HepG2 (cell line): ENCODE measurements around the gene LAMP1. TPM values are rescaled to one million over a fixed set of nuclear protein-coding genes. Genes with fewer than 3 reads are reported as not detected.
A peak's percentile ranks its signal among the peaks of the same experiment; 100 is the strongest.

Source experiments
- CREB3 ChIP-seq: sonication (generic); formaldehyde crosslinking; IDR thresholded peaks from 2 replicates; pipeline ENCODE4 v1.5.0; 2020; ENCODE audit warnings: missing genetic modification reagents
- FOXA1 ChIP-seq, 2 experiments: fragments of 450-650 bp in 1 of 2; sonication (generic) in 1 of 2; formaldehyde crosslinking in 1 of 2; IDR thresholded peaks; 2 replicates each; pipeline versions ENCODE4 v1.4.0 to v1.6.1; 2016 to 2020; ENCODE audit warnings: missing genetic modification reagents in 1 of 2
- IKZF5 ChIP-seq: IDR thresholded peaks from 2 replicates; pipeline ENCODE4 v1.6.1; 2018; ENCODE audit warnings: missing genetic modification reagents, mild to moderate bottlenecking, missing compliant biosample characterization
- JARID2 ChIP-seq: sonication (generic); formaldehyde crosslinking; IDR thresholded peaks from 2 replicates; pipeline ENCODE4 v1.8.1; 2023; ENCODE audit warnings: missing genetic modification reagents, inconsistent platforms; ENCODE audit not compliant: insufficient replicate concordance
- KLF11 ChIP-seq: IDR thresholded peaks from 2 replicates; pipeline ENCODE4 v1.6.1; 2016; ENCODE audit warnings: missing compliant biosample characterization
- MXD3 ChIP-seq: IDR thresholded peaks from 2 replicates; pipeline ENCODE4 v1.6.1; 2016; ENCODE audit warnings: mild to moderate bottlenecking, missing biosample characterization, missing genetic modification reagents
- RCOR2 ChIP-seq: IDR thresholded peaks from 2 replicates; pipeline ENCODE4 v1.6.1; 2016; ENCODE audit warnings: missing biosample characterization, missing genetic modification reagents
- RFX5 ChIP-seq: IDR thresholded peaks from 2 replicates; pipeline ENCODE4 v1.6.1; 2011; ENCODE audit warnings: low read depth, low read length, improper control_type of control experiment
- SRSF1 ChIP-seq: fragments of 200-400 bp; formaldehyde crosslinking; optimal IDR thresholded peaks from 2 replicates; pipeline ENCODE3; 2017; ENCODE audit warnings: mild to moderate bottlenecking, low read depth, low read length, moderate library complexity
- ZBTB10 ChIP-seq: sonication (generic); formaldehyde crosslinking; IDR thresholded peaks from 2 replicates; pipeline ENCODE4 v1.4.0; 2020; ENCODE audit warnings: missing genetic modification reagents, borderline replicate concordance
- ZNF142 ChIP-seq: sonication (generic); formaldehyde crosslinking; IDR thresholded peaks from 2 replicates; pipeline ENCODE4 v1.4.0; 2020; ENCODE audit warnings: missing genetic modification reagents
- ZNF230 ChIP-seq: sonication (generic); formaldehyde crosslinking; IDR thresholded peaks from 2 replicates; pipeline ENCODE4 v1.4.0; 2020; ENCODE audit warnings: mild to moderate bottlenecking, missing genetic modification reagents
- ZNF446 ChIP-seq: sonication (generic); formaldehyde crosslinking; IDR thresholded peaks from 2 replicates; pipeline ENCODE4 v1.5.0; 2020; ENCODE audit warnings: mild to moderate bottlenecking, missing genetic modification reagents
- ZNF558 ChIP-seq: sonication (generic); formaldehyde crosslinking; IDR thresholded peaks from 2 replicates; pipeline ENCODE4 v1.9.0; 2022; ENCODE audit warnings: mild to moderate bottlenecking, missing genetic modification reagents, borderline replicate concordance
- ZNF614 ChIP-seq: IDR thresholded peaks from 2 replicates; pipeline ENCODE4 v1.6.1; 2018; ENCODE audit warnings: missing biosample characterization, missing genetic modification reagents, inconsistent platforms, borderline replicate concordance
- ZNF777 ChIP-seq: sonication (generic); formaldehyde crosslinking; IDR thresholded peaks from 2 replicates; pipeline ENCODE4 v1.4.0; 2020; ENCODE audit warnings: missing genetic modification reagents
- polyA plus RNA-seq, 8 experiments: library from polyadenylated mRNA; depleted of rRNA in 3 of 8; stranded (reverse) in 7 of 8; unstranded in 1 of 8; fragments of >200 nt; fragmentation: Illumina TruSeq in 4 of 8; extraction: Trizol in 4 of 8; gene quantifications; 2 replicates each; pipeline versions ENCODE4 v1.2.1 to v1.2.3, GENCODE V29; 2011 to 2016; ENCODE audit warnings: low read depth in 4 of 8, missing spikeins in 1 of 8, mixed read lengths in 1 of 8; ENCODE audit not compliant: insufficient read depth in 1 of 8
- total RNA-seq, 5 experiments: library from RNA; depleted of rRNA; stranded (reverse); fragments of >200 nt; fragmentation: Illumina TruSeq; extraction: Trizol; gene quantifications; 2 replicates each; pipeline ENCODE4 v1.2.3, GENCODE V29; 2016; ENCODE audit warnings: low read depth in 1 of 5

Gene LAMP1
- total and polyA plus RNA-seq, 2 of the 13 experiments (the other 11 are each of a cell fraction or from before 2014, with no cell fraction given), result 103 to 112 TPM

- TF ChIP-seq ZNF142 (CRISPR knock-in tag) (peak; percentile 88), RCOR2 (0 out of 2 replicates have a peak, but pooled peaks have one; percentile 54), ZNF777 (CRISPR knock-in tag) (peak; percentile 50; the same call in 1 of the 2 replicates), ZNF230 (peak; percentile 79; the same call in 1 of the 2 replicates), FOXA1 (IDR thresholded peaks at IDR 0.05) (no peak), FOXA1 (CRISPR knock-in tag; IDR thresholded peaks at IDR 0.05) (peak; percentile 70), MXD3 (CRISPR knock-in tag) (peak; percentile 98), ZBTB10 (CRISPR knock-in tag) (0 out of 2 replicates have a peak, but pooled peaks have one; percentile 37), JARID2 (peak; percentile 95), SRSF1 (no peak), KLF11 (CRISPR knock-in tag) (peak; percentile 74; the same call in 1 of the 2 replicates), ZNF614 (peak; percentile 89; the same call in 1 of the 2 replicates), RFX5 (no peak), CREB3 (CRISPR knock-in tag) (no peak; the same call in 1 of the 2 replicates), ZNF558 (peak; percentile 78; the same call in 1 of the 2 replicates), ZNF446 (CRISPR knock-in tag) (peak; percentile 61; the same call in 1 of the 2 replicates), IKZF5 (CRISPR knock-in tag) (peak; percentile 95)
Measured at GRCh38 chr13:113296823-113297369, at the start of gene LAMP1 (continued).
